HT1080 (cell line): Measurements from ENCODE around the gene RHPN2. TPM values are rescaled to one million over a fixed set of nuclear protein-coding genes. Genes with fewer than 3 reads are reported as not detected.
"Not testable (repeated sequence)": the region's sequence is repeated elsewhere in the genome, so short reads cannot be mapped to it uniquely, and the experiment has no call there.

ENCODE experiments used
- DNase-seq: peaks from one replicate; pipeline ENCODE4 v3.0.0-alpha.2; 2015; ENCODE audit warnings: low read depth
- total RNA-seq: library from RNA; depleted of rRNA; stranded (reverse); fragments of >200 nt; shearing (Covaris generic); gene quantifications from 2 replicates; pipeline ENCODE4 v1.2.3, GENCODE V29; 2014

RHPN2 gene
- total RNA-seq, 1 experiment from 2014 or later: 17.0 TPM

GRCh38 chr19:33066543-33066942 lies 1.9 kb upstream of the RHPN2 start:
- no peak for DNase-seq

GRCh38 chr19:33064458-33064791 lies 263 bp downstream of the RHPN2 start:
- DNase-seq: no peak

- DNase-seq: no peak
These were observed 783 bp downstream of the RHPN2 start for GRCh38 chr19:33063753-33064457.

- no peak for DNase-seq
These were observed 1.3 kb downstream of the RHPN2 start for GRCh38 chr19:33063356-33063752.

GRCh38 chr19:33062902-33063301 lies 1.8 kb downstream of the RHPN2 start:
- DNase-seq: no peak

- DNase-seq: no peak
These were observed 4.1 kb downstream of the RHPN2 start for GRCh38 chr19:33060586-33060985.

GRCh38 chr19:33055718-33056117 lies 9.0 kb downstream of the RHPN2 start:
- no peak for DNase-seq

- DNase-seq: no peak
These were observed 10.1 kb downstream of the RHPN2 start for GRCh38 chr19:33054623-33055022.

GRCh38 chr19:33052352-33052972 lies 12.2 kb downstream of the RHPN2 start:
- DNase-seq: no peak

- no peak for DNase-seq
These were observed 14.6 kb downstream of the RHPN2 start for GRCh38 chr19:33050110-33050509.

- no peak for DNase-seq
These were observed 15.6 kb downstream of the RHPN2 start for GRCh38 chr19:33048806-33049676.

GRCh38 chr19:33047422-33047821 lies 17.3 kb downstream of the RHPN2 start:
- no peak for DNase-seq

- not testable (repeated sequence) for DNase-seq
These were observed 22.9 kb downstream of the RHPN2 start for GRCh38 chr19:33041828-33042160.

- DNase-seq: no peak
These were observed 23.5 kb downstream of the RHPN2 start for GRCh38 chr19:33040994-33041827.

GRCh38 chr19:33039815-33040214 lies 24.9 kb downstream of the RHPN2 start:
- no peak for DNase-seq

- no peak for DNase-seq
These were observed 25.5 kb downstream of the RHPN2 start for GRCh38 chr19:33039108-33039599.

- DNase-seq: not testable (repeated sequence)
These were observed 27.3 kb downstream of the RHPN2 start for GRCh38 chr19:33037168-33038025.

- DNase-seq: not testable (repeated sequence)
These were observed 28.1 kb downstream of the RHPN2 start for GRCh38 chr19:33036370-33037167.

- no peak for DNase-seq
These were observed 29.2 kb downstream of the RHPN2 start for GRCh38 chr19:33035461-33035860.
